Mucosa of rectum (tissue), 2 donors: ENCODE measurements around the gene C1QL2.

Experiments used
- H3K27ac ChIP-seq, 2 donors: one replicate each; pipeline ENCODE4 v1.7.0; 2013; ENCODE audit warnings: inconsistent platforms in 2 of 2, low read depth in 2 of 2, low read length in 2 of 2
- H3K27me3 ChIP-seq, 2 donors: one replicate each; pipeline ENCODE4 v1.7.0; 2013; ENCODE audit warnings: low read length in 2 of 2; ENCODE audit not compliant: control insufficient read depth in 2 of 2, insufficient read depth in 2 of 2
- H3K36me3 ChIP-seq, 2 donors: one replicate each; pipeline ENCODE4 v1.7.0; 2013; ENCODE audit warnings: low read length in 2 of 2; ENCODE audit not compliant: control insufficient read depth in 2 of 2, insufficient read depth in 2 of 2
- H3K4me1 ChIP-seq, 2 donors: one replicate each; pipeline ENCODE4 v1.7.0; 2013; ENCODE audit warnings: low read length in 2 of 2, mild to moderate bottlenecking in 1 of 2; ENCODE audit not compliant: control insufficient read depth in 2 of 2, insufficient read depth in 2 of 2
- H3K4me3 ChIP-seq, 2 donors: one replicate each; pipeline ENCODE4 v1.7.0; 2013; ENCODE audit warnings: low read length in 2 of 2
- H3K9ac ChIP-seq, 2 donors: one replicate each; pipeline ENCODE4 v1.7.0; 2013; ENCODE audit warnings: low read length in 2 of 2, low read depth in 1 of 2, mild to moderate bottlenecking in 1 of 2
- H3K9me3 ChIP-seq, 2 donors: one replicate each; pipeline ENCODE4 v1.7.0; 2013; ENCODE audit warnings: low read length in 2 of 2; ENCODE audit not compliant: control insufficient read depth in 2 of 2
- donor health status: healthy.
- donor health status: Normal muscosa, but diverticular disease.

C1QL2 gene

GRCh38 chr2:119197126-119197405 is 38.5 kb upstream of the C1QL2 start:
- Histone ChIP-seq H3K4me3 (no peak overlapping the region), H3K9ac (no peak overlapping the region), H3K27ac (no peak overlapping the region), H3K4me1 (no peaks in the 10 kb centered on the region), H3K9me3 (no peaks in the 10 kb centered on the region), H3K36me3 (no peaks in the 10 kb centered on the region), H3K27me3 (peaks cover 4 to 6% of the 10 kb centered on the region in 2 donors)

- Histone ChIP-seq H3K9me3 (no peaks in the 10 kb centered on the region), H3K9ac (no peak overlapping the region), H3K27ac (no peak overlapping the region), H3K36me3 (no peaks in the 10 kb centered on the region), H3K27me3 (peaks cover 4 to 6% of the 10 kb centered on the region in 2 donors), H3K4me3 (no peak overlapping the region), H3K4me1 (no peaks in the 10 kb centered on the region)
Observed at GRCh38 chr2:119196301-119197125, 38.0 kb upstream of the C1QL2 start.

- Histone ChIP-seq H3K9me3 (no peaks in the 10 kb centered on the region), H3K4me3 (no peak overlapping the region), H3K27me3 (peaks cover 4 to 6% of the 10 kb centered on the region in 2 donors), H3K4me1 (no peaks in the 10 kb centered on the region), H3K9ac (no peak overlapping the region), H3K36me3 (no peaks in the 10 kb centered on the region), H3K27ac (no peak overlapping the region)
Observed at GRCh38 chr2:119195887-119196286, 37.3 kb upstream of the C1QL2 start.

- Histone ChIP-seq H3K27ac (no peak overlapping the region), H3K27me3 (peaks cover 3 to 4% of the 10 kb centered on the region in 2 donors)
Observed at GRCh38 chr2:119195001-119195400, 36.5 kb upstream of the C1QL2 start.

GRCh38 chr2:119192893-119193292 is 34.3 kb upstream of the C1QL2 start:
- no peak overlapping the region for H3K27ac ChIP-seq
- H3K9me3 ChIP-seq, result no peaks in the 10 kb centered on the region
- H3K27me3 ChIP-seq, result peaks cover 1 to 3% of the 10 kb centered on the region in 2 donors
- H3K4me1 ChIP-seq, result no peaks in the 10 kb centered on the region
- H3K4me3 ChIP-seq, result no peak overlapping the region
- no peak overlapping the region for H3K9ac ChIP-seq
- no peaks in the 10 kb centered on the region for H3K36me3 ChIP-seq

More at GRCh38 chr2:119195001-119195400, 36.5 kb upstream of the C1QL2 start:
- Histone ChIP-seq H3K9me3 (no peaks in the 10 kb centered on the region), H3K36me3 (no peaks in the 10 kb centered on the region), H3K4me1 (no peaks in the 10 kb centered on the region), H3K4me3 (no peak overlapping the region), H3K9ac (no peak overlapping the region)

GRCh38 chr2:119190321-119191111 is 32.0 kb upstream of the C1QL2 start:
- no peaks in the 10 kb centered on the region for H3K9me3 ChIP-seq
- H3K4me3 ChIP-seq, result no peak overlapping the region
- peaks cover 0 to 3% of the 10 kb centered on the region in 2 donors for H3K27me3 ChIP-seq
- no peak overlapping the region for H3K27ac ChIP-seq
- no peak overlapping the region for H3K9ac ChIP-seq
- no peaks in the 10 kb centered on the region for H3K4me1 ChIP-seq
- H3K36me3 ChIP-seq, result no peaks in the 10 kb centered on the region

GRCh38 chr2:119184512-119184911 is 26.0 kb upstream of the C1QL2 start:
- Histone ChIP-seq H3K36me3 (no peaks in the 10 kb centered on the region), H3K9ac (no peak overlapping the region), H3K27me3 (peaks cover 0 to 3% of the 10 kb centered on the region in 2 donors), H3K9me3 (no peaks in the 10 kb centered on the region), H3K27ac (no peak overlapping the region), H3K4me1 (no peaks in the 10 kb centered on the region), H3K4me3 (no peak overlapping the region)

GRCh38 chr2:119181791-119182445 is 23.4 kb upstream of the C1QL2 start:
- Histone ChIP-seq H3K9me3 (no peaks in the 10 kb centered on the region), H3K4me1 (no peaks in the 10 kb centered on the region), H3K27me3 (peaks cover 0 to 3% of the 10 kb centered on the region in 2 donors), H3K4me3 (no peak overlapping the region), H3K27ac (no peak overlapping the region), H3K9ac (no peak overlapping the region), H3K36me3 (no peaks in the 10 kb centered on the region)

GRCh38 chr2:119181391-119181790 is 22.8 kb upstream of the C1QL2 start:
- H3K9me3 ChIP-seq, result no peaks in the 10 kb centered on the region
- no peaks in the 10 kb centered on the region for H3K36me3 ChIP-seq
- H3K27me3 ChIP-seq, result peaks cover 0 to 3% of the 10 kb centered on the region in 2 donors
- H3K4me1 ChIP-seq, result no peaks in the 10 kb centered on the region
- no peak overlapping the region for H3K27ac ChIP-seq
- H3K4me3 ChIP-seq, result no peak overlapping the region
- H3K9ac ChIP-seq, result no peak overlapping the region

- Histone ChIP-seq H3K9ac (no peak overlapping the region), H3K4me3 (no peak overlapping the region), H3K27ac (no peak overlapping the region), H3K27me3 (peaks cover 0 to under 1% of the 10 kb centered on the region in 2 donors), H3K36me3 (no peaks in the 10 kb centered on the region), H3K9me3 (no peaks in the 10 kb centered on the region), H3K4me1 (no peaks in the 10 kb centered on the region)
Observed at GRCh38 chr2:119180892-119181291, 22.3 kb upstream of the C1QL2 start.
